GM12801 (cell line): ENCODE results near the gene FOXF1.

Experiments used
- CTCF ChIP-seq: IDR thresholded peaks from one replicate; pipeline ENCODE4 v1.5.1; 2011; ENCODE audit warnings: control low read depth; ENCODE audit not compliant: insufficient read length; ENCODE audit errors: extremely low read depth

Gene FOXF1

GRCh38 chr16:86524029-86524428 is 13.7 kb downstream of the FOXF1 start:
- no peak for TF ChIP-seq CTCF

GRCh38 chr16:86525696-86526095 is 15.4 kb downstream of the FOXF1 start:
- no peak for TF ChIP-seq CTCF

GRCh38 chr16:86527366-86527765 is 17.0 kb downstream of the FOXF1 start:
- no peak for TF ChIP-seq CTCF

GRCh38 chr16:86528061-86528929 is 18.0 kb downstream of the FOXF1 start:
- no peak for TF ChIP-seq CTCF

- TF ChIP-seq CTCF: no peak
Measured at GRCh38 chr16:86529160-86529559, 18.8 kb downstream of the FOXF1 start.

GRCh38 chr16:86530251-86531190 is 20.2 kb downstream of the FOXF1 start:
- no peak for TF ChIP-seq CTCF

GRCh38 chr16:86531191-86531545 is 20.8 kb downstream of the FOXF1 start:
- TF ChIP-seq CTCF: no peak
